ENCODE results near the gene RBFOX2. TPM values are rescaled to one million over a fixed set of nuclear protein-coding genes. Genes with fewer than 3 reads are reported as not detected.

RBFOX2 gene
- total and polyA plus RNA-seq, 2 of the 13 experiments (the other 11 are each of a cell fraction or from before 2014, with no cell fraction given) = 37.3 to 40.4 TPM

- TF ChIP-seq ZNF747 (CRISPR knock-in tag; IDR thresholded peaks at IDR 0.05; ENCODE audit: borderline replicate concordance) (no peak), IKZF5 (CRISPR knock-in tag; IDR thresholded peaks at IDR 0.05) (no peak)
Observed at GRCh38 chr22:35873426-35873825, 155.2 kb downstream of the RBFOX2 start (continued).

GRCh38 chr22:35872451-35872850 lies 156.2 kb downstream of the RBFOX2 start:
- Histone ChIP-seq H3K27ac (ENCODE audit: extremely low read length, insufficient read depth, low read length) (no peak overlapping the region), H3K4me1 (ENCODE audit: insufficient read depth, low read length) (no peaks in the 10 kb centered on the region), H3K36me3 (replicated peaks in 1 of 2; ENCODE audit: control insufficient read depth in 1 of 2, insufficient read depth in 2 of 2, low read length in 2 of 2) (no peaks in the 10 kb centered on the region), H3K9ac (ENCODE audit: insufficient read depth, low read depth, low read length) (no peak overlapping the region), H4K20me1 (ENCODE audit: insufficient read depth, low read length) (no peaks in the 10 kb centered on the region), H3K4me3 (replicated peaks in 1 of 3; ENCODE audit: insufficient read depth in 1 of 3, low read depth in 2 of 3, low read length in 3 of 3) (no peak overlapping the region), H2AFZ (ENCODE audit: low read length) (no peak overlapping the region), H3K27me3 (ENCODE audit: control insufficient read depth in 1 of 2, insufficient read depth in 2 of 2, low read length in 2 of 2) (no peaks in the 10 kb centered on the region), H3K79me2 (ENCODE audit: insufficient read depth, low read length) (peaks cover 3% of the 10 kb centered on the region), H3K9me3 (ENCODE audit: low read length) (no peaks in the 10 kb centered on the region), H3K4me2 (ENCODE audit: low read depth, low read length) (no peak overlapping the region)
- FAIRE-seq (no peak), ATAC-seq (no peak), DNase-seq (ENCODE audit: low spot score) (no peak)
- WGBS (ENCODE audit: low lambda C conversion rate) = 97% methylated on average over 13 of the region's 13 CpGs
- in situ Hi-C loops (cut with HindIII; ENCODE audit: extremely low pct_ligation_motif_present, low pct_unique_long_range_greater_than_20kb) (no loop called here), intact Hi-C loops (cut with micrococcal nuclease; ENCODE audit: unreplicated experiment) (no loop called here)
- CTCF ChIA-PET (ENCODE audit: low intra/inter-chr PET ratio, low total read pairs) = no interaction called here
- POLR2A ChIA-PET = no interaction called here
- no TSS peak for BruUV-seq (replicated peaks)
- no peak for TF ChIP-seq ZFP62 (CRISPR knock-in tag; IDR thresholded peaks at IDR 0.05)
- TF ChIP-seq GFI1 (CRISPR knock-in tag; IDR thresholded peaks at IDR 0.05; ENCODE audit: borderline replicate concordance) = no peak
- TF ChIP-seq SOX6 (IDR thresholded peaks at IDR 0.05) = no peak
- no peak for TF ChIP-seq SOX6 (CRISPR knock-in tag; IDR thresholded peaks at IDR 0.05)
- no peak for TF ChIP-seq BRCA1 (CRISPR knock-in tag; IDR thresholded peaks at IDR 0.05)
- TF ChIP-seq ZFP1 (CRISPR knock-in tag; IDR thresholded peaks at IDR 0.05) = no peak
